Measurements from ENCODE around the gene PAPPA.

PAPPA gene

DNA sequence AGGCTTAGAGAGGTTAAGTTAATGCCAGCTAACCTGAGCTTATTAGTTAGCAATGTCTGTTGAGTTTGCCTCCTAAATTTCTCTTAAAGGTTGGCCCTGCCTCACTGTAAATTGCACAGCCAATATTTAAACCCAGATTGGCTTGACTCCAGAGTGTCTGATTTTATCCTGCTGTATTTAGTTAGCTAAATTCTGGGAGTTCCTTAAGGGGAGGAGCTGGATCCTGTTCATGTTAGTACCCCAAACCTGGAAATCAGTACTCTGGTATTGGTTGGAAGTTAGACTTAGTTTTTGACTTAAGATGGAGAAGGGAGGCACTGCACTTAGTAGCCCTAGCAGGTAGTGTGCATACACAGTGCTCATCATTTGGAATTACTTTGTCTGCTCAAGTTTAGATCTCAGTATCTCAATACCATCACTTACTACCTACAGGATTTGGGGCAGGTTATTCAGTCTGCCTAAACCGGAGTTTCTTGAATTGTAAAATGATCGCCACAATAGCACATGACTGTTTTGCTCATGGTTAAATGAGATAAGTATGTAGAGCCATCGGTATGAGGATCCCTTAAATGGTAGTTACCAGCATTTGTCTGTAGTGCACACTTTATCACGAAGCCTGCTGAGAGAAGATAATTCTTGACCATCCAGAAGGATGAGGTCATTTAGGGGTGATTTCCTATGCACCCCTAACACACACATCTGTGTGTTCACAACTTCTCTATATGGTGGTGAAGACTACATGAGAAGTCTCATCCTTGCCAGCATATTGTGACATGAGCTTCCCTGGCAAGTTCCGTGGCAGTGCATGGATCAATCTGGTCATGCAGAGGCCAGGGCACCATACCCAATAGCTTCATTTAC, 268.8 kb downstream of the PAPPA start:
- no peaks in the 10 kb centered on the region for H3K27me3 ChIP-seq (ENCODE audit: insufficient read depth, low read length)
- H3K27ac ChIP-seq (ENCODE audit: low read length): no peak overlapping the region
- no peak overlapping the region for H3K9ac ChIP-seq (ENCODE audit: low read depth, low read length)
- H3K4me3 ChIP-seq (ENCODE audit: low read length): no peak overlapping the region
- H3K4me1 ChIP-seq (ENCODE audit: insufficient read depth, low read length): no peaks in the 10 kb centered on the region
- no peaks in the 10 kb centered on the region for H3K9me3 ChIP-seq (ENCODE audit: insufficient read depth, low read depth, low read length)
- H3K36me3 ChIP-seq (ENCODE audit: insufficient read depth, low read depth, low read length): no peaks in the 10 kb centered on the region

DNA sequence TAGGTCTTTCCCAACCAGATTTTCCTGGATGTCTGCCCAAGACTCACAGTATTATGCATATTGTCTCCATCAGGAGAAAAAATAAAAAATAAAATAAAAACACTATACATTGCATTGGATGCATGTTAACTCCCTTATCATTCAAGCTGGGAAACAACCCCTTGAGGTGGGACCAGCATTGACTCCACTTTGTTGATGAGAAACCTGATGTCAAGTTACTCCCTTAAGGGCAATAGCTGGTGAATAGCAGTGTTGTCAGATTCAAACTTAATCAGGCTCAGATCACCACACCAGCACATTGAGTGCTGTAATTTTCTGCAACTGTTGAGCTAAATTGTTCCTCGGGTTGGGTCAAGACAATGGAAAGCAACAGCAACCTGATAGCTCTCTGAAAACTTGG, 269.6 kb downstream of the PAPPA start:
- Histone ChIP-seq H3K9ac (ENCODE audit: low read depth, low read length) (no peak overlapping the region), H3K27ac (ENCODE audit: low read length) (no peak overlapping the region), H3K27me3 (ENCODE audit: insufficient read depth, low read length) (no peaks in the 10 kb centered on the region), H3K9me3 (ENCODE audit: insufficient read depth, low read depth, low read length) (no peaks in the 10 kb centered on the region), H3K36me3 (ENCODE audit: insufficient read depth, low read depth, low read length) (no peaks in the 10 kb centered on the region), H3K4me1 (ENCODE audit: insufficient read depth, low read length) (no peaks in the 10 kb centered on the region), H3K4me3 (ENCODE audit: low read length) (no peak overlapping the region)

DNA sequence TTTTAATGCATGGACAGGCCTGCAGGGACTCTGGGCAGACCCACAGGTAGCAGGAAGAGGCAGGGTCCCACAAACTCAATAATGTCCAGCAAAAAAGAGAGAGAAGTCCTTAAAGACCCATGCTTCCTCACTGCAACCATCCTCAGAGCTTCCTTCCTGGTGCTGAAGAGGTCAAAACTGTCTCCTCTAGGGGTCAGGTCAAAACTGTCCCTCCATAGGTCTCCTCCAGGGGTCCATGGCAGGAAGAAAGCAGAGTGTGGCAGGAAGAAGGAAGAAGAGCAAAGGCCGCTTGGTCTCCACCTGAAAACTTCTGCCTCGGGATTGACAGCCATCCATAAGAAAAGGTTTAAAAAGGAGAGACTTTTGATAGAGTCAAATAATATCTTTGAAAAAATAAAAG, 271.7 kb downstream of the PAPPA start:
- Histone ChIP-seq H3K27ac (ENCODE audit: low read length) (no peak overlapping the region), H3K9ac (ENCODE audit: low read depth, low read length) (no peak overlapping the region), H3K36me3 (ENCODE audit: insufficient read depth, low read depth, low read length) (no peaks in the 10 kb centered on the region), H3K4me1 (ENCODE audit: insufficient read depth, low read length) (no peaks in the 10 kb centered on the region), H3K27me3 (ENCODE audit: insufficient read depth, low read length) (no peaks in the 10 kb centered on the region), H3K4me3 (ENCODE audit: low read length) (no peak overlapping the region), H3K9me3 (ENCODE audit: insufficient read depth, low read depth, low read length) (no peaks in the 10 kb centered on the region)

DNA sequence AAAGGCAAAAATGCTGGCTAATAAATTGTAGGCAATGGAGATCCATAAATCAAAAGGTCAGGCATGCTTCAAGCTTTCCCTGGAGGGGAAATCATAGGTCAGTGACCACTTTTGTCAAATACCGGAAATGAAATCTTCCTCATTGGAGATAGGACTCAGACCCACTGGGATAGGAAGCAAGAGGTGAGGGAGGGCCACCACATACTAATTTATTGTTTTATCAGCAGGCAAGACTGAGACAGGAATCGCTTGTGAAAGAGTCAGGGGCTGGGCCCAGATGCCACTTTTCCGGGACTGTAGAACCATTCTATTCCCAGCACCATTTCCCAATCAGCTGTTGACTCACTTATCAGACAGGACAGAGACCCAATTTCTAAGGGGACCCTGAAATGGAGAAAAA, 277.3 kb downstream of the PAPPA start:
- Histone ChIP-seq H3K9ac (ENCODE audit: low read depth, low read length) (no peak overlapping the region), H3K9me3 (ENCODE audit: insufficient read depth, low read depth, low read length) (no peaks in the 10 kb centered on the region), H3K36me3 (ENCODE audit: insufficient read depth, low read depth, low read length) (no peaks in the 10 kb centered on the region), H3K4me3 (ENCODE audit: low read length) (no peak overlapping the region), H3K27ac (ENCODE audit: low read length) (no peak overlapping the region), H3K4me1 (ENCODE audit: insufficient read depth, low read length) (no peaks in the 10 kb centered on the region), H3K27me3 (ENCODE audit: insufficient read depth, low read length) (no peaks in the 10 kb centered on the region)

DNA sequence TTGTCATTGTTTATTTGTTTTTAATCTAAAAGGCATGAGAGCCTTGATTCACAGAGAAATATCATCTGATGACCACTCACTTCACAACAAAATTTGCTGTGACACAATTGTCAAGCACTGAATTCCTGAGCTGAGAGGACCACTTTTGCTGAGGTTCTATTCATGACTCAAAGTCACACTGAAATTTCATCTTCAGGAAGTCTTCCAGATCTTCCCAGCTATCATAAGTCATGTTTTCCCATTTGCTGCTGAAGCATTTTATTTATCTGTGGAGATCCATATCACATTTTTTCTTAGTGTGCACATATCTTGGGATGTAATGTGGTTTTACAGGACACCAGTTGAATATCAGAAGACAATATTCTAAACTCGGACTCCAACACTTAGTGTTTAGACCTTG, 278.5 kb downstream of the PAPPA start:
- Histone ChIP-seq H3K4me3 (ENCODE audit: low read length) (no peak overlapping the region), H3K9me3 (ENCODE audit: insufficient read depth, low read depth, low read length) (no peaks in the 10 kb centered on the region), H3K36me3 (ENCODE audit: insufficient read depth, low read depth, low read length) (no peaks in the 10 kb centered on the region), H3K9ac (ENCODE audit: low read depth, low read length) (no peak overlapping the region), H3K27ac (ENCODE audit: low read length) (no peak overlapping the region), H3K27me3 (ENCODE audit: insufficient read depth, low read length) (no peaks in the 10 kb centered on the region), H3K4me1 (ENCODE audit: insufficient read depth, low read length) (no peaks in the 10 kb centered on the region)

DNA sequence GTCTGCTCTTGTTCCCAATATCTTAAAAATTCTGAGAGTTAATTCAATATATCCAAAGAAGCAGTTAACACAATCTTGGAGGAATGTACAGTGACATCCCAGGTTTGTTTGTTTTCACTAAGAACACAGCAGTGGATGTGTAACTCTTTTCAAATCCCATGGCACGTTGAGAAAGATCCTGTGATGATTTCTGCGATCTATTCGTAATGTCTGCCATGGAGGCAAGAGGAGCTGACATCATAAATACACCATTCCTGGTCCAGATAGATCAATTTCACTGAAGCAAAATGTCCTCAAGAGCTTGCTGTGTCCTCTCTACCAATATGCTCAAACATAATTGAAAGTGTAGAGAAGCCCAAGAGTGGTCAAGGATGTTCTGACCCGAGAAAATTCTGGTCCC, 280.7 kb downstream of the PAPPA start:
- no peaks in the 10 kb centered on the region for H3K36me3 ChIP-seq (ENCODE audit: insufficient read depth, low read depth, low read length)
- H3K27me3 ChIP-seq (ENCODE audit: insufficient read depth, low read length): no peaks in the 10 kb centered on the region
- H3K4me1 ChIP-seq (ENCODE audit: insufficient read depth, low read length): no peaks in the 10 kb centered on the region
- H3K9me3 ChIP-seq (ENCODE audit: insufficient read depth, low read depth, low read length): no peaks in the 10 kb centered on the region
- no peak overlapping the region for H3K4me3 ChIP-seq (ENCODE audit: low read length)
- no peak overlapping the region for H3K9ac ChIP-seq (ENCODE audit: low read depth, low read length)
- no peak overlapping the region for H3K27ac ChIP-seq (ENCODE audit: low read length)

DNA sequence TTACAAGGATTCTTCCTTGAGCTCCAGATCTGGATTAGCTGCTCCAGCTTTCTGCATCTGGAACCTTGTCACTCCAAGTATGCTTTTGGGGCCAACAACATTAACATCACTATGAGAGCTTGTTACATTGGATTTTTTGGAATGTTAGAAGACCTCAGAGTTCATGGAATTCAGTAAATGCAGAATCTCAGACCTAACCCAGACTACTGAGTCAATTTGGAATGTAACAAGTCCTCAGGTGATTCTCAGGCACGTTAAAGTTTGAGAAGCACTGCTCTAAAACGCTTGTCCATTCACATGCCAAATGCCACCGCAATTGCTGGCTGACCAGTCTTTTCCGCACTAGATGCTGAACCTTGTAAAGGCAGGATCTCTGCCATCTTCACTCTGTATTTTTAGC, 282.1 kb downstream of the PAPPA start:
- no peaks in the 10 kb centered on the region for H3K36me3 ChIP-seq (ENCODE audit: insufficient read depth, low read depth, low read length)
- H3K9ac ChIP-seq (ENCODE audit: low read depth, low read length): no peak overlapping the region
- no peaks in the 10 kb centered on the region for H3K4me1 ChIP-seq (ENCODE audit: insufficient read depth, low read length)
- no peaks in the 10 kb centered on the region for H3K9me3 ChIP-seq (ENCODE audit: insufficient read depth, low read depth, low read length)
- no peak overlapping the region for H3K4me3 ChIP-seq (ENCODE audit: low read length)
- no peak overlapping the region for H3K27ac ChIP-seq (ENCODE audit: low read length)
- no peaks in the 10 kb centered on the region for H3K27me3 ChIP-seq (ENCODE audit: insufficient read depth, low read length)

DNA sequence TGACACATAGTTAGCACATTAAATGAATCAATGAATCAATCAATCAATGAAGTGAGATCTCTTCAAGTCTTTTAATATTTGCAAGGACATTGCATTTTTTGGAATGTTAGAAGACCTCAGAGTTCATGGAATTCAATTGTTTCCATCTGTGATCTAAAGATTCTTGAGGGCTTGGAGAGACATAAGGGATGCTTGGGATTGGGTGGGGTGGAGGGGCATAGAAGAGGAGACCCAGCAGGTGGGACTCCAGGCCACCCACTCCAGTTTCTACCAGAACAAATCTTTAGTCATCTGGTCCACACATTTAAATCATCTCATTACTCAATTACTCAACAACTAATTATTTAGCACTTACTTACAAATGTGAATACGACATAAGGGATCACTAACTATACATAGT, 282.5 kb downstream of the PAPPA start:
- Histone ChIP-seq H3K9me3 (ENCODE audit: insufficient read depth, low read depth, low read length) (no peaks in the 10 kb centered on the region), H3K4me1 (ENCODE audit: insufficient read depth, low read length) (no peaks in the 10 kb centered on the region), H3K27me3 (ENCODE audit: insufficient read depth, low read length) (no peaks in the 10 kb centered on the region), H3K9ac (ENCODE audit: low read depth, low read length) (no peak overlapping the region), H3K36me3 (ENCODE audit: insufficient read depth, low read depth, low read length) (no peaks in the 10 kb centered on the region), H3K27ac (ENCODE audit: low read length) (no peak overlapping the region), H3K4me3 (ENCODE audit: low read length) (no peak overlapping the region)

DNA sequence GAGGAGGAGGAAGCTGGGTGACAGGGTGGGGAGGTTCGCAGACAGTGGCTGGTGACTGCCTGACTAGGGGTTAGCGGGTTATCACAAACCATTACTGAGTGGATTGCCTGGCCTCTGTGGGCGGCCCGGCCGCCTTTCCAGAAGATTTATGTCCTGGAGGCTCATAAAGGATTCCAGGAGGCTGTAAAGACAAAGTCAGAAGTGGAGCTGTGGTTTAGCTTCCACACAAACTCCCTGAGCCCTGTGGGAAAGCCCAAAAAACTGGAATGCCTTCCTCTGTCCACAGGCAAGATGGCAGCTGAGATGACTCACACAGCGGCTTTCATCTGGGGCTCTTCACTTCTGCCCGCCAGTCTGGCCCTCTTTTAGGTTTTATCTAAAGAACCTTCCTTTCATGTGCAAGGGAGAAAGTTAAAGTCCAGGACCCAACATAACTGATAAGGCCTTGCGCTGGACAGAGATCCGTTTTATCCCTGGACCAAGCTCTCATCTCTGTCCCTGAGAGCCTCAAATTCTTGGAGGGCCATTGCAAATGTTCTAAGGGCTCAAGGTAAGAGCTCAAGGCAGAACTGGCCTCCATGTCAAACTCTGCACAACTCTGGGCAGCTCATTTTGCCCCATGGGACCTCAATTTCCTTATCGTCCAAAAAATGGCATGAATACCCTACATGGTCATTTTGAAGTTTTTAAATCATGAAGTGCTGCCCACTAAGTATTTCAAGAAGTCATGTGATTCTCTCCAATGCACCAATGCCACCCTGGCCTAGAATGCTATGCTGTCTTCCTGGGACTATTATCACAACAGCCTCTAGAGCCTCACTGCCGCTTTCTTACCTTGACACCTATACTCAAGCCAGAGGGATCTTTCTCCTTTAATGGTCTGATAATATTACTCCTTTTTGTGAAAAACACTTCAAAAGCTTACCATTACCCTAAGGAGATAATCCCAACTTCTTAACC, 284.1 kb downstream of the PAPPA start:
- Histone ChIP-seq H3K4me1 (ENCODE audit: insufficient read depth, low read length) (no peaks in the 10 kb centered on the region), H3K4me3 (ENCODE audit: low read length) (no peak overlapping the region), H3K9me3 (ENCODE audit: insufficient read depth, low read depth, low read length) (no peaks in the 10 kb centered on the region), H3K27me3 (ENCODE audit: insufficient read depth, low read length) (no peaks in the 10 kb centered on the region), H3K9ac (ENCODE audit: low read depth, low read length) (no peak overlapping the region), H3K36me3 (ENCODE audit: insufficient read depth, low read depth, low read length) (no peaks in the 10 kb centered on the region), H3K27ac (ENCODE audit: low read length) (no peak overlapping the region)

DNA sequence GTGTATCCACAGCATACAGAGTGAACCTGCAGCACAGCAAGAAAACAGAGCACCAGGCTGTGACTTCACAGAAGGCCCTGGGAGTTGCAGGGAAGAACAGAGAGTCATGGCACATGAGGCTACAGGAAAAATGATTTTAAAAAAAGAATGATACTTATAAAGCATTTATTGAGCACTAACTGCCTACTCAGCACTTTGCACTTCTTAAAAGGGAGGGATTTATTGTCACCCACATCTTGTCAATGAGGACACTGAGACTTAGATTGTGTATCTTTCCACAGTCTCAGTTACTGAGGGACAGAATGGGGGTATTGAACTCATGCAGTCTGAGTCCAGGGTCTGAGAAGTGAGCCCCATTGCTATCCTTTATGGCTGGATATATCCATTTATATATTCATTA, 288.9 kb downstream of the PAPPA start:
- H3K27me3 ChIP-seq (ENCODE audit: insufficient read depth, low read length): no peaks in the 10 kb centered on the region
- no peak overlapping the region for H3K27ac ChIP-seq (ENCODE audit: low read length)
- no peaks in the 10 kb centered on the region for H3K36me3 ChIP-seq (ENCODE audit: insufficient read depth, low read depth, low read length)
- H3K9me3 ChIP-seq (ENCODE audit: insufficient read depth, low read depth, low read length): no peaks in the 10 kb centered on the region
- no peak overlapping the region for H3K4me3 ChIP-seq (ENCODE audit: low read length)
- H3K4me1 ChIP-seq (ENCODE audit: insufficient read depth, low read length): no peaks in the 10 kb centered on the region
- H3K9ac ChIP-seq (ENCODE audit: low read depth, low read length): no peak overlapping the region

DNA sequence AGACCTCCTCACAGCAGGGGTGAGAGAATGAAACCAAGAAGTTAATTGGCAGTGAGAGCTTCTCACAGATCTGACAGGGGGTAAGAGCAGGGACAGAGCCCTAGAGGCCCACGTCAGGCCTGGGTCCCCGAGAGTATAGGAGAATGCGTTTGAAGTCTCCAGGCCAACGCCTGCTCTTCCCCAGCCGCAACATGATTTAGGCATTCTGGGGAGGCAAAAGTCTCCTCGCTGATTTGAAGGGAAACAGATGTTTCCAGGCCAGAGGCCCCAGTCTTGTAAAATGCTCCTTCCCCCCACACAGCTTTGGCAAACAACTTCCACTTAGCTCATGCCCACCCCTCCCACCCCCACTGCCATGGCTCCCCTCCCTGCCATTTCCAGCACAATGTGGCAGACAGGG, 294.3 kb downstream of the PAPPA start:
- H3K27me3 ChIP-seq (ENCODE audit: insufficient read depth, low read length): no peaks in the 10 kb centered on the region
- H3K4me1 ChIP-seq (ENCODE audit: insufficient read depth, low read length): peaks cover 15% of the 10 kb centered on the region
- H3K36me3 ChIP-seq (ENCODE audit: insufficient read depth, low read depth, low read length): no peaks in the 10 kb centered on the region
- no peak overlapping the region for H3K9ac ChIP-seq (ENCODE audit: low read depth, low read length)
- H3K9me3 ChIP-seq (ENCODE audit: insufficient read depth, low read depth, low read length): no peaks in the 10 kb centered on the region
- H3K4me3 ChIP-seq (ENCODE audit: low read length): no peak overlapping the region
- no peak overlapping the region for H3K27ac ChIP-seq (ENCODE audit: low read length)

DNA sequence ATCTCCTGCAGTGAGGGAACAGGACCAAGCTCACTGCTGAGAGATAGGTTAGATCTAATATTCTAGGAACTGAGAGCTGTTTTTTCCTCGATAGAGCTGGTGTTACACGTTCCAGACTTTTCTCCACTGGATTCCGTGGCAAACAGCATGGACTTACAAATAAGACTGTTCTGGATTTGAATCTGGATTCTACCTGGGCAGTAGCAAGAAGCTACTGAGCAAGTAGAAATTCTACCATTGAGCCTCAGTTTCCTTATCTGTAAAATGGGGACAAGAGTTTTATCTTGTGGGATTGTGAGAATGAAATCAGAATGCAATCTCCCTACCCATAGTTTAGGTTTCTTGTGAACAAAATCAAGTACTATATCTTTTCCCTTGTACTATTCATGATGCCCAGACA, 294.8 kb downstream of the PAPPA start:
- no peaks in the 10 kb centered on the region for H3K9me3 ChIP-seq (ENCODE audit: insufficient read depth, low read depth, low read length)
- no peaks in the 10 kb centered on the region for H3K36me3 ChIP-seq (ENCODE audit: insufficient read depth, low read depth, low read length)
- H3K4me3 ChIP-seq (ENCODE audit: low read length): no peak overlapping the region
- H3K9ac ChIP-seq (ENCODE audit: low read depth, low read length): no peak overlapping the region
- peaks cover 15% of the 10 kb centered on the region for H3K4me1 ChIP-seq (ENCODE audit: insufficient read depth, low read length)
- H3K27ac ChIP-seq (ENCODE audit: low read length): no peak overlapping the region
- H3K27me3 ChIP-seq (ENCODE audit: insufficient read depth, low read length): no peaks in the 10 kb centered on the region
